HG03066 (cell line): ENCODE results near the gene SALL1.

ENCODE experiments used
- ATAC-seq: cut with Tn5 transposase; IDR thresholded peaks from one replicate; pipeline ENCODE4 v1.9.1; 2021; ENCODE audit warnings: low read depth; ENCODE audit not compliant: unreplicated experiment

SALL1 gene

DNA sequence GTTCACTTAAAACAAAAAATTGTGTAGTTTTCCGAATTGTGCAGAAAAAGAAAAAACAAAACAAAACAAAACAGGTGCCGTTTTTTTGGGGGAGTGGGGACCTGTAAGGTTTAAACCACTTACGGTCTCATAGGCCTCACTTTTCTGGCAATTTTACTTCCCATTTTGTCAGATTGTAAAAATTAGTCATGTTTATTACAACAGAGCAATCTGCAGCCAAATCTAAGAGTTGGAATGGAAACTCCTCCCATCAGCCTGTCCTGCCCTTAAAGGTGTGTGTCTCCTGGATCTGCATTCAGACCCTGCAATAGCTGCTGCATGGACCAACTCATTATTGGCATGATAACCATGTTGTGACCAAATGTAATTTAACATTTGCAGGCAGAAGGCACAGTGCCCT is 8.2 kb upstream of the SALL1 start:
- no peak for ATAC-seq

DNA sequence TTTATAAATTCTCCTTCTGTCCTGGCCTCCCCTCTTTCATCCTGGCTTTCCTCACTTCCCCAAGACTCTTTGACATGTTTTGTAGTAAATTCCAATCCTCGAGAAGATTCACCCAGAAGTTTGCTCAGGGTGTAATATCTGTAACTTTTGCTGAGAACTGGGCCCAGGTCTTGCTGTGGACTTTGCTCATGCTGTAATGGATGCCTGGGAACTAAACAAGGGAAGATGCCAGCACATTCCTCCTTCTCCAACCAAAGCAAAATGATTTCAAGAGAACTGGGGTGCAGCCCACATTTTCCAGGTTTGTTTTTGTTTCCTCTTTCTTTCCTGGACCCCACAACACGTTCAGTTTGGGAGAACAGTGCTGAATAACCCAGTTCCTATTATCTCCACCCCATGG is 6.6 kb upstream of the SALL1 start:
- no peak for ATAC-seq

DNA sequence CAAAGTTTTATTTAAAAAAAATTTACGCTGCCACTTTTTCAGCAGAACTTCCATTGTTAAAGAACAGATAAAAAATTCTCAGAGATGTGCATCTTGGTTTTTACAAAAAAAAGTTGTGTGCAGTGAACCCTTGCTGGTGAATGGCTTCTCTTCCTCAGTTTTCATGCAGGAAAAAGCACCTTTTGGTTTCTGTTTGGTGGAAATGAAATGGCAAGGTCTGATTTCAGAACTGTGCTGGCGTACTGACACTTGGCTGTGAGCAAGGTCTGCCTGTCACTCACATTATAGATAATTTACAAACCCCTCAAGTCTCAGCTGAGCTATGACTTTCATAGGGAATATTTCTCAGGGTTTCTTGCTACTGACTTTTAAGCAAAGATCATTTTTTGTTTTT is 5.7 kb upstream of the SALL1 start:
- no peak for ATAC-seq

DNA sequence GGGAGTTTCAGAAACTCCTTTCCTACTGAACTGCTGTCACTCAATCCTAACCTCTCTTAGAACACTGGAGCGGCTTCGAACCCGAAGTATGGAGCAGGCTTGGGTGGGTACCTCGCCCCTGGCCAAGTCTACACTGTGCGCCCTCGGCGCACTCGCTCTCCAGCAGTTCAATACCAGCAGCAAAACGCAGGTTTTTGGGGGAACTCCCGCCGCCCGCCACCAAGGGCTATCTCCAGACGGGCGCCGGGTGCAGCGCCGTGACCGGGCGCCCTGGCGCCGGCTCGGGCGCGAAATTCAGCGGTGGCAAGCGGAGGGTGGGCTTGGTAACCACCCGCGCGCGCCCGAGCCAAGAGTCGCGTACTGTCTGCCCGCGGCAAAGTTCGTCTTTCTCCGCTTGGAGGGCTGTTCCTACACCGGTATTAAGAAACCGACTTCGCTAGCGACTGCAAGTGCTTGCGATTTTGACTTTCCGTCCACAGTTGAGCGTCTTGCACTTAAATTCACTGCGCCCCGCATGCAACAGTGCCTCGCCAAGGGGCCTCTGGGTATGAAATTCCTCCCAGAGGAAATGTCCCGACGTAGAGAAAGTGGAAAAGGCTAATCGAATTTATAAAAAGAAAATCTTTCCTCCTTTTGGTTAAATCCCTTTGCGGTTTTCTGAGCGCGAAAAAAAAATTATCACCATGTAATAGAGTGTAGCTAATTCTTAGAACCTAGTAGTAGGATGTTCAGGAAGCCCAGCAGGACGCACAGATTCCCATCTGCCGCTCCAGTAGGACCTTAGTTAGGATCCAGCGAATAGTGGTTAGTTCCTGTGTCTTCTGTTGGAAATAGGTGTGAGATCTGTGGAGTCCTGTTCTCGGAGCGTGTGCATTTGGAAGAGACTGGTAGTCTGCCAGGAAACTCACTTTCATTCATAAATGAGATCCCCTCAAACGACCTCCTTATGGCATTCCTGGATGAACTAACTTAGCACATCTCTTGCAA is 5.0 kb upstream of the SALL1 start:
- ATAC-seq = no peak

DNA sequence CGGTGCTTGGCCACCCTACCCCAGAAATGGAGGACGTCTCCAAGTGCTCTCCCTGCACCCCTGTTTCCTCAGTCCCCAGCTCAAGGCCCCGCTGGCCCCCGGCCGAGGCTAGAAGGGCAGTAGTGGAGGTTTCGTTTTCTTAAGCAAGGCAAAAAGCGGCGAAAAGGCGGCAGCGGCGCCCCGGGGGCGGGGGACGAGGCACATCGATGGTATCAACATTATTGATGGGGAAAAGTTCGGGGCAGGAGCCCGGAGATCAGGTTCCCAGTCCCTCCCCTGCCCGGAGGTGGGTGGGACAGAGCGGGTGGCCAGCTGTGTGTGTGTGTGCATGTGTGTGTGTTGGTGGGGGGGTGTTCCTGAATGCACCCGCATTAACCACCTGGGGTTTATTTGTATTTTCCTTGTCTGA is 4.1 kb upstream of the SALL1 start:
- ATAC-seq = no peak

DNA sequence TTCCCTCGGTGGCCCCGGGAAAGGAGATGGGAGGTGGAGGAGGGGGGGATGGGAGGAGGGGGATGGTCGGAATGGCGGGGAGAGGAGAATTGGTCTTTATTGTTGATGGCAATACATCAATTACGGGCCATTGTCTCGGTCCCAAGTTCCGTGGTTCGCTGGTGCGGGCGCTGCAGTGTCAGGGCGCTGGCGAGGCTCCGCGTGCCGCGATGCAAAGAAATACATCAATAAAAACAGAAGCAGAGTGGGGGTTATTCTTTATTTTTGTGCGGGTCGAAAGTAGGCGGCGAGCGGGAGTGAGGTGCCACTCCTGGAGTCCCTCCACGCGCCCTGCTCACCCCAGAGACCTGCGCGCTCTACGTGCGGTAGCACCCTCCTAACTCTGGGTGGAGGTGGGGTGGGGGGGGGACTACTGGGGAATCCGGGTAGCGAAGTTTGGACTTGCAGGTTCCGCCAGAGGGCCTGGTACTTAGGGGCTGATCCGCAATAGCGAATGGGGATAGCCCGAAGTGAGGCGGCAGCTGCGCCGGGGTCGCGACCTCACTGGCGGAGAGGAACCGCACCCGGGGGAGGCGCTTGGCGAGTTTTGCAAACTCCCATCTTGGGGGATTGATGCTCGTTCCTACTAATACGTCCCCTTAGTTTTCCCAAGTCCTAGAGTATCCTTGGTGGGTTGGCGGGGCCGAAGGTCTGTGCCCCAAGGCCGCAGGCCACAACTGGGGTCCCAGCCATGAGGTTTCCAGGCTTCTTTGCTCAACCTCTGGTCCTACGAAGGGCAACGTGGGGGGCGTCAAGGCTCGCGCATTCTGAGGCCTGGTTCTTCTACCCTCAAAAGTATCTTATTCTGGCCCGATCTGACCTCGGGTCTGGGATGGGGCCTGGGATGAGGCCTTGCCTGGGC is 3.5 kb upstream of the SALL1 start:
- no peak for ATAC-seq

DNA sequence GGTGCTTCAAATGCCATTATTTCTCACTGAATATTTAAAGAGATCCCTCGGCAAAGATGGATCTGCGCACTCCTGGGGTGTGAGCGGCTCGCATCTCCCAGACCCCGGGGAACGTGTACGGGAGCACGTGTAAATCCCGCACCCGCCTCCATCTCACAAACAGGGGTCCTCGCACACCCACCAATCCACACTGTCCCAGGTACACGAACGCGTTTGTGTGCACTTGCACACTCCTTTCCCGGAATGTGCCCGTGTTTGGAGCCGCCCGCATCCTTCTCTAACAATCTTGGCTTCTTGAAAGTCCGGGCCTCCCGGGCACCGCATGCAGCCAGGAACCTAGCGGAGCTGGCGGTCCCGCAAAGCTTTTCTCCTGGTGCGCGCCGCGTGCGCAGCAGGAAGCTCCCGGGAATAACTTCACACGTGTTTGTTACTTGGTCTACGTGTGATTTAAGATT is 2.5 kb upstream of the SALL1 start:
- ATAC-seq = no peak

DNA sequence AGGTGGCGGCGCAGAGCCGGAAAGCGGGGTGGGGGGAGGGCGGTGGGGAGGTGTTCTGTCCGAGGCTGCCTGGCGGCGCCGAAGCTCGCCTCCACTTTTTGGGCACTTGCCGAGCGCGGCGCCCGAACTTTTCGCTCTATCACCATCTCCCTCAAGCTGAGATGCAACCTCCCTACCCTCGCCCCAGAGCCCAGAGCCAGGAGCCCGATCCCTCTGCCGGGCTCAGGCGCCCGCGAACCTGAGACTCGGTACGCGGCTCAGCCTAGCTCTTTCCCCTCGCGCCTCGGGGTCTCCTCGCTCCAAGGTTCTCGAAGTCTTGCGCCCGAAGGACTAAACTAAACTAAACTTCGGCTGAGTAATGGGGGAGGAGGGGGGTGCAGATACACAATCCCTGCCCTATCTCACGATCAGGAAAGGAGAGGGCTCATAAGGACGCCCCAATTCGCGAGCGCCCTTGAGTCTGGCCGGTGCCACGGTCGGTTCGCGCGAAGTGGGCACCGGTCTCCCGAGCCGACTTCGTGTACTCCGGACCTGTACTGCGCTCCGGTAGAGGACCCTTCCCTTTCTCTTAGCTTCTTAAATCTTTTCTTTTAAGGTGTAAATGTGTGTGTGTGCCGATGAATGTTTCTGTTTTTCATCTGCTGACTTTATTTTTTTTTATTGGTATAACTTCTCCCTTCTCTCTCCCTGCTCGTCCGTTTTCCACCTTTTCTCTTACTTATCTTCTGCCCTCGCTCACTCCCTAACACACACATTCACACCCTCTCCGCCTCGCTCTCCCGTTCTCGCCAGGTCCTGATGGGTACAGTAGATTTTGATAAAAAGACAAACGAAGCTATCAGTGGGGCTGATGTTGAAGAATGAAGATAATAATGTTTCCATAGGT is 1.9 kb upstream of the SALL1 start:
- ATAC-seq = no peak

DNA sequence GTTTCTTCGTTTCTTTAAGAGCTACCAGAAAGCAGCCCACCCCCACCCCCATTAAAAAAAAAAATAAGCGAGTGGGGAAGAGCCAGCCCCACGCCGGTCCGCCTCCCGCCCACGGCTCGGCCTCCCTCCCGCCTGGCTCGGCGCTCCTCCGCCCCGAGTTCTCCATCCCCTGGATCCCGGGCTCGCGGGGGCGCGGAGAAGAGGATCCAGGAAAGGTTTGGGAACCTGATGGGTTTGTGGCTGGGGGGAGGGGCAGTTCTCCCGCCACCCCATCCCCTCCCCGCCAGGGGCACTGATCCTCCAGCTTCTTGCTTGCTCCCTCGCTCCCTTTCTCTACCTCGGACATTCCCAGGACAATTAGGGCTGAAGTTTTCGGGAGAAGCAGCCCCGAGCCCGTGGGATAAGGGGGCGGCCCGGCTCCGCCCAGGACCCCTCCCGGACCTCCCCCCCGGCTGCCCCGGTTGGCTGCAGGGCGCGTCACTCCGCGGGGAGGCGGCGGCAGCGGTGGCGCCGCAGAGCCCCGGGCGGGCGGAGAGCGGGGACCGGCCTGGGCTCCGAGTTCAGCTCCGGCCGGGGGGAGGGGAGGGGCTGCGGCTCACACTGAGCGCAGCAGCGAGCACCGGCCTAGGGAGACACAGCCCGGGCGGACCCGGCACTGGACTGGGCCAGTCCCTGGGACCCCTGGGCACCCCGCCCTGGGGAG is 1.0 kb upstream of the SALL1 start:
- no peak for ATAC-seq

DNA sequence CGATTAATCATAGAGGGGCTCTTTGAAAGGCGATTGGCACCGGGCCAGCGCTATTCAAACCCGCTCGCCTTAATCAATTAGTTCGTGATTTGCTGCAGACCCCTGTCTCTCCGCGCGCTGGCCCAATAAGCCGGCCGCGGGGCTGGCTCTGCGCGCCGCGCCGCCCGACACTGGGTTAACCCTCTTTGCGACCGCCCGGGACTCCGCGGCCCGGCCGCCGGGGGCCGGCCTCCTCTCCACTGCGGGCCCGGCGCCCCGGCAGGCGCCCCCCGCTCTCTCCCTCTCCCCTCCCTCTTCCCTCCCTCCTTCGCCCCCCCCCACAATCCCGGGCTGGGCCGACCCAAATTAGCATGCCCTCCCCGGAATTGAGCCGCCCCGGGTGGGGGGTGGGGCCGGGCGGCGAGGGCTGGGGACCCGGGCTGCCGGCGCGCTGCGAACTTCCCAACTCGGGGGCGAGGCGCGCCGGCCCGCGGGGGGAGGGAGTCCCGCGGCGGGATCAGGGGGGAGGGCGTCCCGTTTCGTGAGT is 428 bp upstream of the SALL1 start:
- no peak for ATAC-seq

DNA sequence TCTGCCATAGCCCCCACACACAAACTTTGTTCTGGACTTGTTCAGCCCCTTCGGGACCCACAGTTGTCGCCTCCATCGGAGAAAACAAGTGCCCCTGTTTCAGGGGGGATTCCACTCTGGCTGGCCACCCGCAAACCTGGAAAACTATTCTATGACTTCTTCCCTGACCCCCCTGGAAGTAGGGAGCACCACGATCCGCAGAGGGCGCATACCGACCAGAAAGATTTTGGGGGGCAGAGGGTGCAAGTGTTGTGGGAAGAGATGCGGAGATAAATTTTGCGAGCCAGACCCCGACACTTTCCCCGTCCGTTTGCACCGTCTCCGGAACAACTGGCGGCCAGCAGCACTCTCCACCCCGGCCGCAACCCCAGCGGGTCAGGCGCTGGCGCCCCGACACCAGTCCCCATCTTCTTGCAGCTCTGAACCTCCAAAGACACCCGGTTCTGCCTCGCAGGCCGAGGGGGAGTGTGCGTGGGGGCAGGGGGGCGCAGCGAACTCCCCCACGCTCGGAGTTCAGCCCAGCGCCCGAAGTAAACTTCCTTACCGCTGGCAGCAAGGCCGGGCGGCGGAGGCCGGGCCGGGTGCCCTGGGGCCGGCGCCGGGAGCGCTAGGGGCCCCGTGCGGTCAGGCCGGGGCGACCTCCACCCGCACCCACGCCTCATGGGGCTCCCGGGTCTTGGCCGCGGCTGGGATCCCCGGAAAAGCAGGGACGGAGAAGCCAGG is 744 bp downstream of the SALL1 start:
- ATAC-seq = no peak

DNA sequence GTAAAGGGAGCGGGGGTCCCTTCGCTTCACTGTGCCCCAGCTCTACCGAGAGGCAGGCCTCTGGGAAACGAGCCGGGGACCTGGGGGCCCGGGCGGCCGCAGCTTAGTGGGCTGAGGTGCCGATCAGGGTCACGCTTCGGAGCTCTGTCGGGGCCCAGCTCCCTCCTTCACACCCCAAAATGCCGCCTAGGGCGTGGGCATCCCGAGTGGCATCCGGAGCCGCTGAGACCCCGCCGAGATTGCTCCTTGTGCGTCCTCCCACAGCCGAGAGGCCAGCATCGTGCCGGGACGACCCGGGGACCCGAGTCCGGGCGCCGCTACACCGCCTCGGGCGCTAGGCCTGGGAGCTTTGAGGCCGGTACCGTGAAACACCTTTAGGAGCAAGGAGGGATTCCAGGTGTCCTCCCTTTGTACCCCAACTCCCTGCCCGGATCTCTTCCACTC is 1.3 kb downstream of the SALL1 start:
- ATAC-seq = no peak

DNA sequence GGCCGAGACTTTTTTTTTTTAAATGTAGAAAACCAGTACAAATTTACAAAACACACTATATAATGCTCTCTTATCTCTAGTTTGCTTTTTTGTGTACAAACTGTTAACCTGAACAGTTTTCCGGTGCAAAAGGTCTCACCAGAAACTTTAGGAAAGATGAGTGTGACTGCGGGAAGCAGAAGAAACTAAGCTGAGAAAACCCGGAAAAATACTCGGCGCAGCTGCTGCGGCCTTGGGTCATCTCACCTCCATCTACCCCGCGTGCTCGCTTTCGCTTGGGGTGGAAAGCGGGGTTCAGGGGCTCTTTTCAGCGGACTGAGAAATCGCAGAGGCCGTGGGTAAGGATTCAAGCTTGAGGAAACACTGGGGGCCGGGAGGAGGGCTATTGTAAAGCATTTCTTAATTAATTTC is 1.8 kb downstream of the SALL1 start:
- ATAC-seq = no peak

DNA sequence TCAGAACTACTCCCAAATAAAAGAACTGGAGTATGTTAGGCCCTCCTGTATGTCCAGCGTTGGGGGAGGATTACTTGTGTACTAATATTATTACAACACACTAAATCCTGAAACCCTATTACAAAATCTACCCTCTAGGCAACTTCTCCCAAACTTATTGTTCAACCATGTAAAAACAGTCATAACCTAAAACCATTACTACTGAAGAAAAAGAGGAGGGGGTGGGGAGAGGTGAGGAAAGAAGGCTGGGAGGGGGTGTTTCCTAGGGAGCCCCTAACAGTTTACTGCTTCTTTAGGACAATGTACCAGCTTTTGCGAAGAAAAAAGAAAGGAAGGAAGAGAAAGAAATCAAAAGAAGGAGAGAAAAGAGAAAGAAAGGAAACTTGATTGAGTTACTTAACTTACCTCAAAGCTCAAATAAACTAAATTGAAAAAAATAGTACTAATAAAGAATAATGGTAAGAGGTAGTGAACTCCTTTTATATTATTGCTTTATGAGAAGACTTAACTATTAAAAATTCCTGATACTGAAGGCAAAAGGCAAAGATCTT is 2.3 kb downstream of the SALL1 start:
- no peak for ATAC-seq

DNA sequence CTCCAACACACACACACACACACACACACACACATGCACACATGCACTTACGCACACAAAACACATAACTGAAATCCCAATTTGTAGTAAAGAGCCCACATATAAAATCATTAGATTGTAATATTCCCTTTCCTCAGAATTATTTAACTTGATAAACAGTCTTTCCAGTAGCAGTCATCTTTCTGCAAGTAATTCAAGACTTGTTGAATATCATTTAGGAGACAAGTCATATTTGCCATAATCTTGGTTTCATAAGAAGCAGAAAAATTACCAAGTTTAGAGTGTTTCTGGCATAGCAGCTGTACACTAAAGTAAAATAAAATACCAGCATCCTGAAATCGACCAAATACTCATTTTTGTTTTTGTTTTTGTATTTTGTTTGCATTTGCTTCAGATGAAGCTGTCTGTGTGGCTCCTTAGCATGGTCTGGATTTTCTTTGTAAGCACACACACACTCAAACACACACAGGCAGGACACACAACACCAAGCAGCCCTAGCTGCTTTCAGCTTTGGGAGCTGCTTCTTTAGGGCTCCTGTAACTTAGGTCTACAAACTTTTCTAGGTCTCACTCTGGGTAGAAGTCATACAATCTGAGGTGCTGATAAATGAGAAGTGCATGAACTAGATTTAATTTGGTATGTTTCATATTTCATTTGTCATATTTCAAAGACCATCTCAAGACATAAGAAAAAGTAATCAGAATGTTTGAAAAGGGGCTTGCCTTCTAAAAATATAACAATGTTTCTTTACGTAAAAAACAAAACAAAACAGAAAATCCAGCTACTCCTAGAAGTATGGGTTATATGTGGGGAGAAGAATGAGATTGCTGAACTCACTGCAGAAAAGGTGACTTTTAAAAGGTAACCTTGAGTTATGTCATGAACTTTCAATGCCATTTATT is 3.0 kb downstream of the SALL1 start:
- no peak for ATAC-seq

DNA sequence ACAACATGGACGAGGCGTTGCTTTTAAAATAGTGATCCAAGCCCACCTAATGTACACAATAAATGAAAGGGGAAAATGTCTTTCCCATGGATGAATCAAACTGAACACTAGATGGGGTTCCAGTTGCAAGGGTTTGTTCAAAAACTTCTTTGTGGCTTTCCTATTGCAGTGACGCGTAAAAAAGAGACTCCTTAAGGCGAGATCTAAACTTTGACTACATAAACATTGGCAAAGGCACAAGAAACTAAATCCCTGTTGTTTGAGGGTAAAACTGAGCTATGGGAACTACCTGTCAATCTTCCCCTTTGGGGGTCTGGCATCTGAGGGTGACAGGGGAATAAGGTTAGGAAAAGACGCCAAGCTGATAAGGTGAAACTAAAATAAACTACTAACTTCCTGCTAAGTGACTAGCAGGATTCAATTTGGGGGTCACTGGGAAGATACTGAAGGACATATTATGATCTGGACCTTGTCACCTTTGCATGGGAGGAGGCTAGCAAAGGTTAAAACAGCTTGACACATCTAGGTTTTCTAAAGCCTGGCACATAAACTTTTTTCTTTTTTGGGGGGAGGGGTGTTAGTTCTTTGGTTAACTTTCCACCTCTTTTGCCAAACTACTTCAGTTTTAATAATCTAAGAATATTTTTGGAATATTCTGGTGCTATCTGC is 4.7 kb downstream of the SALL1 start:
- ATAC-seq = no peak

DNA sequence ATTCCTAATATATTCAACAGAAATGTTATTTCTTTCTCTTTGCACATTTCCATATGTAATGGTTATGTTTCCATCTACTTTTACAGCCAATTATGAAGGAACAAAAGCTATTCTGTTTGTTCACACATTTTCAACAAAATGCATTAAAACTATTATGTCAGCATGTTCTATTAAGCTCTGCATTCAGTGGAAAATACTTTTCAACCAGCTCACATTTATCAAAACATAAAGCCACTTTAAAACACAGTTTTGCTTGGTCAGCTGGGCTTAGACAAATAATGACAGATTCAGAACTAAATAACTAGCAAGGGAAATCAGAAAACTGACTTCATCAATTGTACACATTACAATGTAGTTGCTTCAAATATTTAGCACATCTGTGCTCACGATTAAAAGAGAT is 6.9 kb downstream of the SALL1 start:
- ATAC-seq = no peak
